Activated naive CD4-positive, alpha-beta T cell (primary cell): ENCODE results near the gene CDC7.

Experiments used
- DNase-seq, 4 experiments: peaks; one replicate each; lab custom pipeline; 2025; lab: John Stamatoyannopoulos, UW

CDC7 gene

GRCh38 chr1:91548376-91549040, 47.9 kb downstream of the CDC7 start:
- DNase-seq, result no peak

GRCh38 chr1:91549041-91549735, 48.5 kb downstream of the CDC7 start:
- no peak for DNase-seq

- no peak for DNase-seq
Measured at GRCh38 chr1:91550961-91551360, 50.3 kb downstream of the CDC7 start.

GRCh38 chr1:91552091-91552490, 51.4 kb downstream of the CDC7 start:
- DNase-seq, result no peak

DNA sequence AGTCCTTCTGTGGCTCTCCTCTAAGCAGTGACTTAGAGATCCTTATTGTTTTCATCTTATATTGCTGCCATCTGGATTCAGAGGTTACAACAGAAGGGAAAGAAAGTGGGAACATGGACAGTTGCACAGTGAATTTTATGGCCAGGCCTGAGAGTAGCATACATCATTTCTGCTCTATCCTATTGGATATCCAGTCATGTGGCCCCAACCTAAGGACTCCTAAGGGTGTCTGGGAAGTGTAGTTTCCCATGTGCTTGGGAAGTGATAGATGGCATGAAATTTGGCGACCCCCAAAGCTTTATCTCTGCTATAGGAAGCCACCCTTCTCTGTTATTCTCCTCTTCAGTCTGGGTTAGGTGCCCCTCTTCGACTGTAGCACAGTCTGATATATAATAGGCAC, 51.9 kb downstream of the CDC7 start:
- DNase-seq, result no peak

- no peak for DNase-seq
Measured at GRCh38 chr1:91553177-91553591, 52.5 kb downstream of the CDC7 start.

DNA sequence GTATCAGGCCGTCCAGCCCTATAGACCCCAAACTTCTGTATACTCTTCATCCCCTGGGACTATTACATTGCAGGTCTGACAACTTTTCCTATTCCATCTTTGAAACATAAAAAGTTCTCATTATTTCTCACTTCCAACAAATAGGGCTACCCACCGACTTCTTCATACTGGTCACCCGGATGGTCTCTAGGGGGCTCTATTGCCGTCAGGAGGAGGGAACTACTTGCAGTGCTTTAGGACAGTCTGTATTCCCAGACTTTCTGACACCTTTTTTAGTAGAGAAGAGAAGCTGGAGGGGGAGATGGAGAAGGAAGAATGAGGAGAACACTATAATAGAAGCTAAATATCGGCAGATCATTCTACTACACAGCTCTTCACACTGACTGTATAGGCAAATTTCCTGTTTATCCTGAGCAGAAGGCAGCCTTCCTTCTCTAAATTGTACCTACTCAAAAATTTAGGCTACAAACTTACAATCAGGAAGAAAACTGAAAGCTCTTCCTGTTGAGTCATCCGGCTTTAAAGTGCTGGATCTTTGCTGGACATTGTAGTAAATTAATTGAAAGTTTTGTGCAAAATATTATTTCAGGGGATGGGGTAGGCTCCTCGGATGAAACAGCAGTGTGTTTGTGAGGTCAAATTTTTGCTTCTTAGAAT, 54.6 kb downstream of the CDC7 start:
- DNase-seq, result no peak

- DNase-seq, result peak in 1 of 4 experiments; percentile 6
Measured at GRCh38 chr1:91555821-91556531, 55.3 kb downstream of the CDC7 start.

DNA sequence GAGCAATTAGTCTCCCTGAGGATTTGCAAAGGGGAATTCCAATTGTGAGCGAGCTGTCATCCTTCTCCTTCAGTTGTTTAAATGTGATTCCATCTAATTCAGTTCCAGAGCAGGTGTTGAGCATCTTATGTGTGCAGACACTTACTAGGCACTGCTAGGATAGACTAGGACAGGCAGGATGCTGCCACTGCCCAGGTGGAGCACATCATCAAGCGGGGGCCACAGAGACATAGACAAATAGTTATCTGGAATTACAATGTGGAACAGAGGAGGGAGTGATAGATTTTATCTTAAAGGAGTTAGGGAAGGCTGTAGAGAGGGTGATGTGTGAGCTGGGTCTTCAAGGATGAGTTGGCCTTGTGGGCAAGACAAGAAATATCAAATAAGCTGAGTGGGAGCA, 55.9 kb downstream of the CDC7 start:
- DNase-seq, result no peak

DNA sequence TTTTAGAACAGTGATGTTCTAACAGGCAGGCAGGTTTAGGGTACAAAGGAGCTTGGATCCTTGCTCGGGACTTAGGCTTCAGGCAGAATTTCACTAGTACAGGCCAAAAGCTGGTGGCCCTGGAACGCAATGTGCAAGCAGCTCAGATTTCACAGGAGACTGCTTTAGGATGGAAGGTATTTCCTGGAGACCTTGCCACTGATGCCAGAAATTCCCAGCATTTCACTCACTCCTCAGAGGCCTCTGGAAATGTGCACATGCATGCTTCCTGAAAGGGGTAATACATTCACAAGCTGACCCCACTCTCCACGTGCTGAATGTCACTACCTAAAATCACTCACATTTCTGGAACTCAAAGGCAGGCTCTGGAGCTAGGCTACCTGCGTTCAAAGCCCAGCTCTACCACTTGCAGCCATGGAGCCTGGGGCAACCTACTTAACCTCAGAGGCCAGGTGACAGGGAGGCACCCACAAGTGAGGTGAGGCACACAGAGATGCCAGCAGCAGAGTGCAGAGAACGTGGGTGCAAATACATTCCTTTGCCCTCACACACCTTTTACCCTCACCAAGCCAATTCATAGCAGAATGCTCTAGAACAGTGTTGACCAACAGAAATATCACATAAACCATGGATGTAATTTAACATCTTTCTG, 56.5 kb downstream of the CDC7 start:
- DNase-seq, result no peak

DNA sequence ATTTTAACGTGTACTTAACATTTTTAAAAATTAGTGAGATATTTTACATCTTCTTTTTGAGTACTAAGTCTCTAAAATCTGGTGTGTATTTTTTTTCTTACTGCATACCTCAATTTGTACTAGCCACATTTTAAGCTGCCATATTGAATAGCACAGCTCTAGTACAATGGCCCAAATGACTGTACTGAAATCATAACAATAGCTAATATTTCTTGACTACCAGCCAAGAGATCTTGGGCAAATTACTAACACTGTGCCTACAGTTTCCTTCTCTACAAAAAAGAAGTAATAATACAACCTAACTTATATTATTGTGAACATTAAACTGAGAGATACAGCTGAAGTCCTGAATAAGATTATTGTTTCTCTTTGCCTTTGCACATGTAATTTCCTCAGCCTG, 57.2 kb downstream of the CDC7 start:
- DNase-seq, result no peak

DNA sequence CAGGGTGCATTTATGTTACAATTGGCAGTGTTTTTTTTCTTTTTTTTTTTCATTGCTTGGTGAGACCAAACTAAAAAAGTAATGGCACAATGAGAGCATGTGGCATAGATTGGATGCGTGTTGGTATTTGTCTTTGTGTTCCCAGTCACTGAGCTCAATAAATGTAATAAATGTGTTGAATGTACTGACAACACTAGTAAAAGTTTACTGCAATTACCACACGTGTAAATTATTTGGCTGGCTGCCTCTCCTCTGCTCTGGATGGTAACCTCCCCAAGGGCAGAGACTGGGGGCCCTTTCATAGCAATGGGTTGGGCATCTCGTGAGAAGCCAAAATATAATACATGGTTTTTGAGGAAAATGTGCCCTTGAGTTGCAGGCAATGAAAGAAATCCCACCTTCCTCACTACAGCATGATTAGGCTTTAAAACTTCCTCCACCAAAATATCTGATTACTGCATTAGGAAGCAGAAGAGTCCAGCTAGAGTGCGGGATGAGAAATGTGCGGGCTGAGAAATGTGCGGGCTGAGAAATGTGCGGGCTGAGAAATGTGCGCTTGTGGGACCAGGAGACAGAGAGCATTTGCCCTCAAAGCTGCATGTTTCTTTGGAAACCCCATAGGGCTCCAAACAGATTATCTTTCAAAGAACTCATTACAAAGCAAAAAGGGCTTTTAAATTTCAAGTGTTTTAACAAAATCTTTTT, 58.5 kb downstream of the CDC7 start:
- DNase-seq, result no peak

- peak in 1 of 4 experiments; percentile 4 for DNase-seq
Measured at GRCh38 chr1:91559838-91560565, 59.4 kb downstream of the CDC7 start.

DNA sequence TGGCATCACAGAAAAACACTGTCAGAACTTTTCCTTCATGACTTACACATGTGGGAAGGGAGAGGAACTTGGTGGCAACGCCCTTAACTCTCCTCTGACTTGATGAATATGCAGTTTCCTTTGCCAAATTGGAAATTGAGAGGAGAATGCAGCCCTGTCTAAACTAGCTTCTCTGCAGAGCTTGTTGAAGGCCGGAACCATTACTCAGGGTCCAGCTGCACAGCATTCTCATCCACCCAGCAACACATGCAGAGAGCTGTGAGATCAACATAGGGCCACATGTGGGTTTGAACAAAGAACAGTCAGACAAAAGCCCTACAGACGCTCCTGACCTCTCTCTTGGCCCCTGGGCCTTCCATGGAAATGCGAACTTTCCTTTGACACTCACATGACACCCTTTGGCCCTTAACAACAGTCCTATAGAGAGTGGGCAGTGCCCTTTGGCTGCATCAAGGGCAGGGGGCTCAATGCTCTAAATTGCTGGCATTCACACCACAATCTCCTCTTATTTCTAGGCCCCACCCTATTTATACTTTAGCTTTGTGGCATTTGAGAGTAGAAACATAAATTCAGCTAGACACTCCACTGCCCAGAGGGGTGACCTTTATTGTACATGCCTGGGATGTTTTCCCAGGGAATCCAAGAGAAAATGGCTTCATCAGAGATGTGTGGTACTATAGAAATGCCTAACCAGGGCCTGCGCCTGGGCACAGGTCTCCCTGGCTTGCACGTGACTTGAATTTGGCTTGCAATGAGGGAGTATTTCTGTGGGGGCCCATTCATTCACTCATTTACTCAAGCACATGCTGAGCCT, 64.4 kb downstream of the CDC7 start:
- DNase-seq, result no peak

- no peak for DNase-seq
Measured at GRCh38 chr1:91567583-91567982, 66.9 kb downstream of the CDC7 start.

DNA sequence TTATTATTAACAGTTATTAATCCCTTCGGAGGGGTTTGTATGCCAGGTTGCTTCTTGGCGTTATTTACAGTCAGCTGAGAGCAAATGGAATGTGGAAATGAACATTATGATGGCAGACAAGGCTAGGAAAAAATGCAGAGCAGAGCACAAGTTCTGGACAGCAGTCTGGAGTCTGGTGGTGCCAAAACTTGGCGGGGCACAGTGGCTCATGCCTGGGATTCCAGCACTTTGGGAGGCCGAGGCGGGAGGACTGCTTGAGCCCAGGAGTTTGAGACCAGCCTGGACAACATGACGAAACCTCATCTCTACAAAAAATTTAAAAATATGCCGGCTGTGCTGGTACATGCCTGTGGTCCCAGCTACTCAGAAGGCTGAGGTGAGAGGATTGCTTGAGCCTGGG, 67.6 kb downstream of the CDC7 start:
- no peak for DNase-seq

GRCh38 chr1:91569411-91570119, 68.9 kb downstream of the CDC7 start:
- DNase-seq, result no peak

DNA sequence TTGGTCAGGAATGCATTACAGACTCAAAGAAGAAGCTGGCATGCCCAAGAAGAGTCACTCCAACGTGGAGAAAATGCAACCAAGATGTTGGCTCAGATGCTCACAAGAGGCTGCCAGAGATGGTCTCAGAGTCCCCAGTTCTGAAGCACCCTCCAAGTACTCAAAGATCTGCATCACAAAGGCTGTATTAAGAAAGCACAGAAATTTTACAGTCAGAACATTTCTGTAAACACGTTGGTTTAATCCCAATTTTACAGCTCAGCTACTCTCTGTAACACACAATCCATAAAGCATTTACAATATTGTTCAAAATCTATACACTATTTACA, 69.4 kb downstream of the CDC7 start:
- no peak for DNase-seq

- DNase-seq, result no peak
Measured at GRCh38 chr1:91572044-91572443, 71.4 kb downstream of the CDC7 start.
